Osteocyte (in vitro differentiated cells): ENCODE measurements around the gene THBS2. TPM values are rescaled to one million over a fixed set of nuclear protein-coding genes. Genes with fewer than 3 reads are reported as not detected.
A peak's percentile ranks its signal among the peaks of the same experiment; 100 is the strongest.

Source experiments
- DNase-seq: peaks from one replicate; pipeline ENCODE4 v3.0.0; 2021; ENCODE audit warnings: mixed read lengths; ENCODE audit not compliant: unreplicated experiment; ENCODE audit errors: extremely low spot score
- H3K27ac Mint-ChIP-seq: one replicate; pipeline ENCODE4 v1.8.0; 2021; ENCODE audit warnings: mild to moderate bottlenecking, mixed read lengths; ENCODE audit not compliant: unreplicated experiment
- H3K27me3 Mint-ChIP-seq: one replicate; pipeline ENCODE4 v1.8.0; 2021; ENCODE audit warnings: mixed read lengths; ENCODE audit not compliant: unreplicated experiment
- H3K36me3 Mint-ChIP-seq: one replicate; pipeline ENCODE4 v1.8.0; 2021; ENCODE audit warnings: mixed read lengths; ENCODE audit not compliant: unreplicated experiment
- H3K4me1 Mint-ChIP-seq: one replicate; pipeline ENCODE4 v1.8.0; 2021; ENCODE audit warnings: mixed read lengths; ENCODE audit not compliant: unreplicated experiment
- H3K4me3 Mint-ChIP-seq: one replicate; pipeline ENCODE4 v1.8.0; 2021; ENCODE audit warnings: mild to moderate bottlenecking, moderate library complexity, mixed read lengths; ENCODE audit not compliant: unreplicated experiment
- H3K9me3 Mint-ChIP-seq: one replicate; pipeline ENCODE4 v1.8.0; 2021; ENCODE audit warnings: mixed read lengths; ENCODE audit not compliant: unreplicated experiment
- CTCF ChIP-seq: fragments of 200-600 bp; sonication (generic); IDR thresholded peaks from 2 replicates; pipeline ENCODE4 v1.5.0; 2021; ENCODE audit warnings: antibody characterized with exemption, mild to moderate bottlenecking, moderate library complexity
- total RNA-seq: library from RNA; stranded (reverse); gene quantifications from 2 replicates; pipeline ENCODE4 v1.2.1, GENCODE V29; 2021

The THBS2 gene
- total RNA-seq, 1 donor from 2014 or later: 650 TPM

- no peak overlapping the region for H3K27ac Mint-ChIP-seq
- no peaks in the 10 kb centered on the region for H3K9me3 Mint-ChIP-seq
- H3K27me3 Mint-ChIP-seq: no peaks in the 10 kb centered on the region
- peak; percentile 84 for DNase-seq
- no peak for TF ChIP-seq CTCF
- peaks cover 70% of the 10 kb centered on the region for H3K36me3 Mint-ChIP-seq
- no peaks in the 10 kb centered on the region for H3K4me1 Mint-ChIP-seq
- H3K4me3 Mint-ChIP-seq: no peak overlapping the region
Measured at GRCh38 chr6:169234634-169235033, 19.0 kb downstream of the THBS2 start.

- H3K4me1 Mint-ChIP-seq: no peaks in the 10 kb centered on the region
- no peaks in the 10 kb centered on the region for H3K27me3 Mint-ChIP-seq
- no peak overlapping the region for H3K4me3 Mint-ChIP-seq
- no peaks in the 10 kb centered on the region for H3K9me3 Mint-ChIP-seq
- no peak for DNase-seq
- TF ChIP-seq CTCF: no peak
- peaks cover 71% of the 10 kb centered on the region for H3K36me3 Mint-ChIP-seq
- H3K27ac Mint-ChIP-seq: peak overlapping the region; percentile 35
Measured at GRCh38 chr6:169233832-169234231, 19.8 kb downstream of the THBS2 start.

GRCh38 chr6:169233181-169233580 is 20.5 kb downstream of the THBS2 start:
- no peaks in the 10 kb centered on the region for H3K4me1 Mint-ChIP-seq
- DNase-seq: peak; percentile 73
- H3K4me3 Mint-ChIP-seq: no peak overlapping the region
- peaks cover 67% of the 10 kb centered on the region for H3K36me3 Mint-ChIP-seq
- no peaks in the 10 kb centered on the region for H3K27me3 Mint-ChIP-seq
- H3K27ac Mint-ChIP-seq: peak overlapping the region; percentile 16
- no peak for TF ChIP-seq CTCF
- H3K9me3 Mint-ChIP-seq: no peaks in the 10 kb centered on the region

GRCh38 chr6:169232507-169232931 is 21.1 kb downstream of the THBS2 start:
- Mint-ChIP-seq H3K27ac (no peak overlapping the region), H3K27me3 (no peaks in the 10 kb centered on the region), H3K9me3 (no peaks in the 10 kb centered on the region), H3K4me1 (no peaks in the 10 kb centered on the region), H3K36me3 (peaks cover 65% of the 10 kb centered on the region), H3K4me3 (no peak overlapping the region)
- TF ChIP-seq CTCF: no peak
- peak; percentile 80 for DNase-seq

- Mint-ChIP-seq H3K4me3 (no peak overlapping the region), H3K27me3 (no peaks in the 10 kb centered on the region), H3K27ac (no peak overlapping the region), H3K9me3 (no peaks in the 10 kb centered on the region), H3K4me1 (no peaks in the 10 kb centered on the region), H3K36me3 (peaks cover 62% of the 10 kb centered on the region)
- DNase-seq: no peak
- TF ChIP-seq CTCF: no peak
Measured at GRCh38 chr6:169231790-169232506, 21.7 kb downstream of the THBS2 start.
